Transverse colon (tissue), 4 donors: Measurements from ENCODE around the gene SLC11A1. TPM values are rescaled to one million over a fixed set of nuclear protein-coding genes. Genes with fewer than 3 reads are reported as not detected.

ENCODE experiments used
- DNase-seq: peaks from one replicate; pipeline ENCODE4 v3.0.0-alpha.2; 2019
- H3K27ac ChIP-seq, 4 donors: fragments of 200-600 bp; sonication (generic); 2 replicates each; pipeline ENCODE4 v1.5.1; 2016 to 2018; ENCODE audit warnings: inconsistent platforms in 4 of 4
- H3K27me3 ChIP-seq: fragments of 200-600 bp; sonication (generic); 2 replicates; pipeline ENCODE4 v1.5.1; 2017; ENCODE audit warnings: inconsistent platforms
- H3K36me3 ChIP-seq, 4 donors: fragments of 200-600 bp; sonication (generic); 2 replicates each; pipeline ENCODE4 v1.5.1; 2017 to 2019; ENCODE audit warnings: inconsistent platforms in 4 of 4
- H3K4me1 ChIP-seq, 4 donors: fragments of 200-600 bp; sonication (generic); 2 replicates each; pipeline ENCODE4 v1.5.1; 2017 to 2020; ENCODE audit warnings: inconsistent platforms in 4 of 4
- H3K4me3 ChIP-seq, 4 donors: fragments of 200-600 bp; sonication (generic); 1 replicate in 1 of 4; 2 replicates in 3 of 4; pipeline versions ENCODE4 v1.5.1 to v1.6.1; 2017 to 2019; ENCODE audit warnings: inconsistent platforms in 4 of 4
- H3K9me3 ChIP-seq, 2 donors: fragments of 200-600 bp; sonication (generic); 2 replicates each; pipeline ENCODE4 v1.5.1; 2017 to 2019; ENCODE audit warnings: inconsistent platforms in 2 of 2
- EP300 ChIP-seq: sonication (generic); formaldehyde crosslinking; IDR thresholded peaks from one replicate; pipeline ENCODE4 v1.6.1; 2017; ENCODE audit warnings: antibody characterized with exemption, low read depth
- POLR2A ChIP-seq: fragments of 450-650 bp; IDR thresholded peaks from one replicate; pipeline ENCODE4 v1.6.1; 2016; ENCODE audit warnings: antibody characterized with exemption, mild to moderate bottlenecking, moderate library complexity
- POLR2AphosphoS5 ChIP-seq, 3 donors: sonication (generic); formaldehyde crosslinking; IDR thresholded peaks; one replicate each; pipeline ENCODE4 v1.6.1; 2016; ENCODE audit warnings: antibody characterized with exemption in 3 of 3
- WGBS, 2 donors: methylation state at CpG; one replicate each; pipeline ENCODE4 v1.1.5; 2018; ENCODE audit warnings: low coverage in 1 of 2; 5-methylcytosine and 5-hydroxymethylcytosine counted together
- in situ Hi-C, 4 donors: fragments of 200-750 bp; cut with MboI; loops; one replicate each; pipeline versions ENCODE4 v1.15.0 to v1.15.1; 2017; ENCODE audit warnings: low sequenced_read_pairs in 3 of 4, low pct_ligation_motif_present in 1 of 4, low pct_unique_long_range_greater_than_20kb in 1 of 4
- intact Hi-C: fragments of 100-400 bp; cut with DNase I; formaldehyde crosslinking; loops from one replicate; pipeline ENCODE4 v1.15.1; 2023; ENCODE audit warnings: low total_unique reads
- total RNA-seq, 4 donors: library from RNA; depleted of rRNA; stranded (reverse); fragments of >200 nt; gene quantifications; one replicate each; pipeline ENCODE4 v1.1.0, GENCODE V29; 2016
- TF ChIP-seq, protein P1 (sequence below), 5 experiments: fragments of 200-600 bp in 3 of 5; fragments of 450-650 bp in 2 of 5; sonication (generic) in 3 of 5; IDR thresholded peaks; 1 replicate in 2 of 5; 2 replicates in 3 of 5; pipeline ENCODE4 v1.5.1; 2016 to 2017; ENCODE audit warnings: antibody characterized with exemption in 5 of 5, inconsistent platforms in 3 of 5, mild to moderate bottlenecking in 2 of 5, moderate library complexity in 1 of 5

The SLC11A1 gene
- total RNA-seq, 4 donors from 2014 or later = 2.6 to 8.4 (median 6.3) TPM

- in situ Hi-C loops (no loop called here), intact Hi-C loops (no loop called here)
- no peaks in the 10 kb centered on the region for H3K27me3 ChIP-seq
- WGBS, 2 donors = 94% methylated on average over 12 of the region's 12 CpGs; no CpG with 5 or more reads in 1 of the 2 donors
- H3K27ac ChIP-seq = no peak overlapping the region
- TF ChIP-seq, protein P1, sequence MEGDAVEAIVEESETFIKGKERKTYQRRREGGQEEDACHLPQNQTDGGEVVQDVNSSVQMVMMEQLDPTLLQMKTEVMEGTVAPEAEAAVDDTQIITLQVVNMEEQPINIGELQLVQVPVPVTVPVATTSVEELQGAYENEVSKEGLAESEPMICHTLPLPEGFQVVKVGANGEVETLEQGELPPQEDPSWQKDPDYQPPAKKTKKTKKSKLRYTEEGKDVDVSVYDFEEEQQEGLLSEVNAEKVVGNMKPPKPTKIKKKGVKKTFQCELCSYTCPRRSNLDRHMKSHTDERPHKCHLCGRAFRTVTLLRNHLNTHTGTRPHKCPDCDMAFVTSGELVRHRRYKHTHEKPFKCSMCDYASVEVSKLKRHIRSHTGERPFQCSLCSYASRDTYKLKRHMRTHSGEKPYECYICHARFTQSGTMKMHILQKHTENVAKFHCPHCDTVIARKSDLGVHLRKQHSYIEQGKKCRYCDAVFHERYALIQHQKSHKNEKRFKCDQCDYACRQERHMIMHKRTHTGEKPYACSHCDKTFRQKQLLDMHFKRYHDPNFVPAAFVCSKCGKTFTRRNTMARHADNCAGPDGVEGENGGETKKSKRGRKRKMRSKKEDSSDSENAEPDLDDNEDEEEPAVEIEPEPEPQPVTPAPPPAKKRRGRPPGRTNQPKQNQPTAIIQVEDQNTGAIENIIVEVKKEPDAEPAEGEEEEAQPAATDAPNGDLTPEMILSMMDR (IDR thresholded peaks at IDR 0.05) = no peak
- TF ChIP-seq POLR2A (no peak), EP300 (no peak), POLR2AphosphoS5 (IDR thresholded peaks at IDR 0.05) (no peak)
- no peaks in the 10 kb centered on the region for H3K4me1 ChIP-seq
- no peaks in the 10 kb centered on the region for H3K9me3 ChIP-seq
- H3K36me3 ChIP-seq = no peaks in the 10 kb centered on the region
- H3K4me3 ChIP-seq = no peak overlapping the region
- DNase-seq = no peak
Measured at GRCh38 chr2:218344090-218344754, 37.9 kb upstream of the SLC11A1 start.

GRCh38 chr2:218344755-218345417 lies 37.2 kb upstream of the SLC11A1 start:
- in situ Hi-C loops (no loop called here), intact Hi-C loops (no loop called here)
- no peak overlapping the region for H3K4me3 ChIP-seq
- DNase-seq = no peak
- 90% methylated on average over 18 of the region's 22 CpGs; no CpG with 5 or more reads in 1 of the 2 donors for WGBS, 2 donors
- no peaks in the 10 kb centered on the region for H3K4me1 ChIP-seq
- no peak overlapping the region for H3K27ac ChIP-seq
- H3K27me3 ChIP-seq = no peaks in the 10 kb centered on the region
- H3K9me3 ChIP-seq = no peaks in the 10 kb centered on the region
- no peak for TF ChIP-seq EP300
- no peak for TF ChIP-seq POLR2A
- TF ChIP-seq, protein P1 (IDR thresholded peaks at IDR 0.05) = no peak
- TF ChIP-seq POLR2AphosphoS5 (IDR thresholded peaks at IDR 0.05) = no peak
- H3K36me3 ChIP-seq = no peaks in the 10 kb centered on the region

GRCh38 chr2:218345491-218346236 lies 36.4 kb upstream of the SLC11A1 start:
- DNase-seq = no peak
- no peak overlapping the region for H3K4me3 ChIP-seq
- H3K27ac ChIP-seq = no peak overlapping the region
- H3K27me3 ChIP-seq = no peaks in the 10 kb centered on the region
- H3K4me1 ChIP-seq = no peaks in the 10 kb centered on the region
- no peak for TF ChIP-seq EP300
- 86 to 97% methylated on average over 5 to 12 of the region's 12 CpGs for WGBS, 2 donors
- intact Hi-C loops (no loop called here), in situ Hi-C loops (no loop called here)
- no peaks in the 10 kb centered on the region for H3K36me3 ChIP-seq
- H3K9me3 ChIP-seq = no peaks in the 10 kb centered on the region

DNA sequence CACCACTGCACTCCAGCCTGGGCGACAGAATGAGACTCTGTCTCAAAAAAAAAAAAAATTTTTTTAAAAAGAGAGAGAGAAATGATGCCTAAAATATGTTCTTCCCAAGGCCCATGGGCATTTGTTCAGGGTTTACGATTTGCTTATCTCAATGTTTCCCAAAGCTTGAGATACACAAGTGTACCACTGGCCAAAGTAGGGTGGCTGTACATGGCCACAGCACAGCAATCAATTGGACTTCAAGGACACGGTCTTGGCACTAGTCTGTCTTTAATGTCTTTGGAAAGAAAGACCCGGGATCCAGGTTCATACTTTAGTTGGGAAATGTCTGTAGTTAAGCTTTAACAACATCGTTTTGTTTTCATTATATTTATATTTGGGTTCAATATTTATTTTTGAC lies 34.9 kb upstream of the SLC11A1 start:
- intact Hi-C loops (no loop called here), in situ Hi-C loops (no loop called here)
- H3K36me3 ChIP-seq = no peaks in the 10 kb centered on the region
- peaks cover 4 to 6% of the 10 kb centered on the region in 2 donors for H3K9me3 ChIP-seq
- H3K4me1 ChIP-seq = no peaks in the 10 kb centered on the region
- no peak overlapping the region for H3K4me3 ChIP-seq
- no peak for TF ChIP-seq POLR2AphosphoS5 (IDR thresholded peaks at IDR 0.05)
- TF ChIP-seq POLR2A = no peak
- no peak for TF ChIP-seq EP300
- TF ChIP-seq, protein P1 (IDR thresholded peaks at IDR 0.05) = no peak
- H3K27ac ChIP-seq = no peak overlapping the region
- no peaks in the 10 kb centered on the region for H3K27me3 ChIP-seq
- 82 to 83% methylated on average over 4 to 5 of the region's 5 CpGs for WGBS, 2 donors
- no peak for DNase-seq
